ENCODE measurements around the gene ZNF358.

Gene ZNF358

DNA sequence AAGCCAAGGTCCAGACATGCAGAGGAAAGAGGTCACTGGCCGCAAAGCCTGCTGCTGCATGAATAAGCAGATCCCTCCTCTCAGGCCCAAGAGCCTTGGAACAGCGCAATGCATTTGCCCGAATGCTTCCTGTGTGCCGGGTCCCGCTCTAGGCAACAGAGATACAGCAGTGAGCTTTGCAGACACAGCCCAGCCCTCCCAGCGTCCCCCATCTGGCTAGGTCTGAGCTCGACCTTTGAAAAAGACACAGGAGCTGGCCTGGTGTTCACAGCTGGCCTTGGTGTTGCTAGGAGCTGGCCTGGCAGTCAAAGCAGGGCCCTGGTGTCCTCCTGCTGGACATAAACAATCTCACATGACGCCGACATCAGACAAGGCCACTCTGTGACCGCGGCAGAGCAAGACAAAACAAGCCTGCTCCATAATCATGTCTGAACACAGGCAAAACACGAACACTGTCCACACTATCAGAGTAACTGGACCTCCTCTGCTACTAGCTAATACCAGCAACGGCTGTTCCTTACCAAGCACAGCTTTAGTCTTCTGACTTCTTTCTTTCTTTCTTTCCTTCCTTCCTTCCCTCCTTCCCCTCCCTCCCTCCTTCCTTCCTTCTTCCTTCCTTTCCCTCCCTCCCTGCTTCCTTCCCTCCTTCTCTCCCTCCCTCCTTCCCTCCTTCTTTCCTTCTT lies 21.3 kb upstream of the ZNF358 start:
- TF ChIP-seq EZH2phosphoT487 (IDR thresholded peaks at IDR 0.05; ENCODE audit: borderline replicate concordance, low read length): no peak
- TF ChIP-seq, protein P1, sequence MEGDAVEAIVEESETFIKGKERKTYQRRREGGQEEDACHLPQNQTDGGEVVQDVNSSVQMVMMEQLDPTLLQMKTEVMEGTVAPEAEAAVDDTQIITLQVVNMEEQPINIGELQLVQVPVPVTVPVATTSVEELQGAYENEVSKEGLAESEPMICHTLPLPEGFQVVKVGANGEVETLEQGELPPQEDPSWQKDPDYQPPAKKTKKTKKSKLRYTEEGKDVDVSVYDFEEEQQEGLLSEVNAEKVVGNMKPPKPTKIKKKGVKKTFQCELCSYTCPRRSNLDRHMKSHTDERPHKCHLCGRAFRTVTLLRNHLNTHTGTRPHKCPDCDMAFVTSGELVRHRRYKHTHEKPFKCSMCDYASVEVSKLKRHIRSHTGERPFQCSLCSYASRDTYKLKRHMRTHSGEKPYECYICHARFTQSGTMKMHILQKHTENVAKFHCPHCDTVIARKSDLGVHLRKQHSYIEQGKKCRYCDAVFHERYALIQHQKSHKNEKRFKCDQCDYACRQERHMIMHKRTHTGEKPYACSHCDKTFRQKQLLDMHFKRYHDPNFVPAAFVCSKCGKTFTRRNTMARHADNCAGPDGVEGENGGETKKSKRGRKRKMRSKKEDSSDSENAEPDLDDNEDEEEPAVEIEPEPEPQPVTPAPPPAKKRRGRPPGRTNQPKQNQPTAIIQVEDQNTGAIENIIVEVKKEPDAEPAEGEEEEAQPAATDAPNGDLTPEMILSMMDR (IDR thresholded peaks at IDR 0.05; ENCODE audit: low read depth, low read length, poor library complexity, severe bottlenecking): no peak
- no peak overlapping the region for H3K4me2 ChIP-seq (ENCODE audit: low read length)
- peaks cover 5% of the 10 kb centered on the region for H3K27me3 ChIP-seq (ENCODE audit: control insufficient read depth, low read length)
- no peak overlapping the region for H3K27ac ChIP-seq (ENCODE audit: low read depth, low read length)
- no peaks in the 10 kb centered on the region for H3K79me2 ChIP-seq (ENCODE audit: control insufficient read depth, low read length)
- no peaks in the 10 kb centered on the region for H4K20me1 ChIP-seq (ENCODE audit: control insufficient read depth, insufficient read depth, low read depth, low read length)
- H3K4me3 ChIP-seq (ENCODE audit: low read length): no peak overlapping the region
- peaks cover 1% of the 10 kb centered on the region for H3K4me1 ChIP-seq (ENCODE audit: control insufficient read depth, low read length)
- no peaks in the 10 kb centered on the region for H3K9me3 ChIP-seq (ENCODE audit: control insufficient read depth, insufficient read depth, low read length)
- no peaks in the 10 kb centered on the region for H3F3A ChIP-seq (ENCODE audit: control insufficient read depth, insufficient read depth)
- no peaks in the 10 kb centered on the region for H3K9me2 ChIP-seq (replicated peaks; ENCODE audit: control insufficient read depth, low read length)
- H3K36me3 ChIP-seq (ENCODE audit: control insufficient read depth, low read length): no peaks in the 10 kb centered on the region

DNA sequence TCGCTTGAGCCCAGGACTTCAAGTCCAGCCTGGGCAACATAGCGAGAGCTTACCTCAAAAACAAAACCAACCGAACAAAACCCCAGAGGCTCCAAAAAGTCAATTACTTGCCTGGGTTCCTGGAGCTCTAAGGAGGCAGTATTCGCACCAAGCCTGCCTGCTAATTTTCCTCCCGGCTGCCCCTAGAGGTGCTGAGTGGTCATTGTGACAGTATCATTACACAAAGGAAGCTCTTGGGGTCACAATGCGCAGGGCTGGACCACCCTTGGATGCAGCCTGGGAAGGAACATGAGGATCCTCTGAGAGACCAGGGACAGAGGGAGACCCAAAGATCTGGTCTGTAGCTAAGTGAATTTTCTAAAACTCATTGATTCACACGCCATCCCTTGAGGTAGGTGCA lies 18.6 kb upstream of the ZNF358 start:
- no peaks in the 10 kb centered on the region for H3K9me2 ChIP-seq (replicated peaks; ENCODE audit: control insufficient read depth, low read length)
- H3K79me2 ChIP-seq (ENCODE audit: control insufficient read depth, low read length): no peaks in the 10 kb centered on the region
- TF ChIP-seq EZH2phosphoT487 (IDR thresholded peaks at IDR 0.05; ENCODE audit: borderline replicate concordance, low read length): no peak
- TF ChIP-seq, protein P1 (IDR thresholded peaks at IDR 0.05; ENCODE audit: low read depth, low read length, poor library complexity, severe bottlenecking): peak; percentile 46
- no peaks in the 10 kb centered on the region for H3K9me3 ChIP-seq (ENCODE audit: control insufficient read depth, insufficient read depth, low read length)
- H3K4me3 ChIP-seq (ENCODE audit: low read length): no peak overlapping the region
- no peaks in the 10 kb centered on the region for H4K20me1 ChIP-seq (ENCODE audit: control insufficient read depth, insufficient read depth, low read depth, low read length)
- H3K4me2 ChIP-seq (ENCODE audit: low read length): no peak overlapping the region
- no peak overlapping the region for H3K27ac ChIP-seq (ENCODE audit: low read depth, low read length)
- H3K36me3 ChIP-seq (ENCODE audit: control insufficient read depth, low read length): no peaks in the 10 kb centered on the region
- no peaks in the 10 kb centered on the region for H3K4me1 ChIP-seq (ENCODE audit: control insufficient read depth, low read length)
- H3K27me3 ChIP-seq (ENCODE audit: control insufficient read depth, low read length): peaks cover 5% of the 10 kb centered on the region
- H3F3A ChIP-seq (ENCODE audit: control insufficient read depth, insufficient read depth): no peaks in the 10 kb centered on the region

DNA sequence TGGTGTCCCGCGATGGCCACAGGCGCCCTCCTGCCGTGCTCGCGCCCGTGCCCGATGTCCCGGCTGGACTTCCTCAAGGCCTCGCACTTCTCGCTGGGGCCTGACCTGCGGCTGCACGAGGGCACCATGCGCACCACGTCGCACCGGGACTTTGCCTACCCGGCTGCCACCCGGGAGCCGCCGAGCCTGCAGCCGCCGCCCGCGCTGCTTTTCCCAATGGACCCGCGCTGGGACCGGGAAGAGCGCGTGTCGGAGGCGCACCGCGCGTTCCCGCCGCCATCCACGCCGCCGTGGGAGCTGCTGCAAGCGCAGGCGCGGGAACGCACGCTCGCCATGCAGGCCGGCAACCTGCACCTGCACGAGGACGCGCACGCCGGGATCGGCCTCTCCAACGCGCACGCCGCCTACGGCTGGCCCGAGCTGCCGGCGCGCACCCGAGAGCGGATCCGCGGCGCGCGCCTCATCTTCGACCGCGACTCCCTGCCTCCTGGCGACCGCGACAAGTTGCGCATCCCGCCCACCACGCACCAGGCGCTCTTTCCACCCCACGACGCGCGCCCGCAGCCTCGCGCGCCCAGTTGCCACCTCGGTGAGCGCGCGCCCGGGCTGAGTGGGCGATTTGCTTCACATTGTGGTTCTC lies 15.0 kb upstream of the ZNF358 start:
- Histone ChIP-seq H3K9me3 (ENCODE audit: control insufficient read depth, insufficient read depth, low read length) (no peaks in the 10 kb centered on the region), H4K20me1 (ENCODE audit: control insufficient read depth, insufficient read depth, low read depth, low read length) (no peaks in the 10 kb centered on the region), H3K27ac (ENCODE audit: low read depth, low read length) (no peak overlapping the region), H3K79me2 (ENCODE audit: control insufficient read depth, low read length) (no peaks in the 10 kb centered on the region), H3F3A (ENCODE audit: control insufficient read depth, insufficient read depth) (no peaks in the 10 kb centered on the region), H3K27me3 (ENCODE audit: control insufficient read depth, low read length) (peaks cover 5% of the 10 kb centered on the region), H3K36me3 (ENCODE audit: control insufficient read depth, low read length) (no peaks in the 10 kb centered on the region), H3K4me3 (ENCODE audit: low read length) (no peak overlapping the region), H3K4me1 (ENCODE audit: control insufficient read depth, low read length) (peaks cover 7% of the 10 kb centered on the region), H3K4me2 (ENCODE audit: low read length) (no peak overlapping the region), H3K9me2 (replicated peaks; ENCODE audit: control insufficient read depth, low read length) (no peaks in the 10 kb centered on the region)
- TF ChIP-seq, protein P1 (IDR thresholded peaks at IDR 0.05; ENCODE audit: low read depth, low read length, poor library complexity, severe bottlenecking): no peak
- TF ChIP-seq EZH2phosphoT487 (IDR thresholded peaks at IDR 0.05; ENCODE audit: borderline replicate concordance, low read length): no peak

Data from DOHH2 (cell line).